Aorta (tissue), 5 donors: Measurements from ENCODE around the gene PIGB. TPM values are rescaled to one million over a fixed set of nuclear protein-coding genes. Genes with fewer than 3 reads are reported as not detected.
"Not testable (repeated sequence)": the region's sequence is repeated elsewhere in the genome, so short reads cannot be mapped to it uniquely, and the experiment has no call there.

Source experiments
- ATAC-seq: fragments of 200-7000 bp; cut with Tn5 transposase; one replicate; pipeline ENCODE4 v1.9.1; 2022; ENCODE audit warnings: moderate library complexity; ENCODE audit not compliant: low FRiP score
- DNase-seq, 2 donors: peaks; one replicate each; pipeline ENCODE4 v3.0.0-alpha.2; 2020
- H3K27ac ChIP-seq, 2 donors: one replicate each; pipeline ENCODE4 v1.5.1; 2013; ENCODE audit warnings: low read length in 2 of 2, mild to moderate bottlenecking in 2 of 2, moderate library complexity in 2 of 2, control low read depth in 1 of 2, inconsistent platforms in 1 of 2, low read depth in 1 of 2
- H3K27me3 ChIP-seq, 2 donors: one replicate each; pipeline ENCODE4 v1.6.1; 2013; ENCODE audit warnings: control low read depth in 1 of 2, low read length in 1 of 2, mild to moderate bottlenecking in 1 of 2, moderate library complexity in 1 of 2; ENCODE audit not compliant: insufficient read depth in 2 of 2, control insufficient read depth in 1 of 2
- H3K36me3 ChIP-seq, 2 donors: one replicate each; pipeline ENCODE4 v1.6.1; 2013; ENCODE audit warnings: control low read depth in 1 of 2, low read length in 1 of 2, mild to moderate bottlenecking in 1 of 2; ENCODE audit not compliant: insufficient read depth in 2 of 2, control insufficient read depth in 1 of 2
- H3K4me1 ChIP-seq, 2 donors: one replicate each; pipeline ENCODE4 v1.6.1; 2013; ENCODE audit warnings: low read length in 2 of 2, control low read depth in 1 of 2, mild to moderate bottlenecking in 1 of 2, moderate library complexity in 1 of 2; ENCODE audit not compliant: insufficient read depth in 2 of 2, control insufficient read depth in 1 of 2
- H3K4me3 ChIP-seq, 2 donors: one replicate each; pipeline ENCODE4 v1.5.1; 2013; ENCODE audit warnings: low read length in 2 of 2, control low read depth in 1 of 2, mild to moderate bottlenecking in 1 of 2
- H3K9me3 ChIP-seq: one replicate; pipeline ENCODE4 v1.6.1; 2013; ENCODE audit warnings: mild to moderate bottlenecking, low read length; ENCODE audit not compliant: control insufficient read depth
- WGBS, 2 donors: extraction: QIAGEN DNeasy Blood & Tissue Kit; methylation state at CpG; one replicate each; pipeline ENCODE4 v1.1.7; 2013; 5-methylcytosine and 5-hydroxymethylcytosine counted together
- intact Hi-C, 2 donors: fragments of 100-400 bp; cut with DNase I; formaldehyde crosslinking; loops; one replicate each; pipeline versions ENCODE4 v1.14.2 to v1.15.0; 2022
- polyA plus RNA-seq, 2 donors: library from polyadenylated mRNA; stranded (reverse); fragments of 200-250 nt; gene quantifications; one replicate each; pipeline ENCODE4 v1.2.3, GENCODE V29; 2013
- total RNA-seq, 2 donors: library from RNA; stranded (reverse); fragmentation: NEBNext Ultra II Directional; extraction: Animal tissue kit (Norgen Biotek cat#: 25700); gene quantifications; one replicate each; pipeline ENCODE4 v1.2.1, GENCODE V29; 2021
- donor health status: healthy with polysubstance abuse.
- donor health status: Bipolar disorder and iron deficiency.
- donor health status: DM: no; HTN: no; CAD: no.
- donor health status: DM: no; HTN: no; CAD: no.
- donor health status: DM: yes; HTN: yes; CAD: no.

Gene PIGB
- total and polyA plus RNA-seq, 4 donors = 4.0 to 27.1 (median 16.4) TPM

- H3K36me3 ChIP-seq = peaks cover 6 to 7% of the 10 kb centered on the region in 2 donors
- H3K4me1 ChIP-seq = no peaks in the 10 kb centered on the region
- H3K4me3 ChIP-seq = no peak overlapping the region
- H3K27me3 ChIP-seq = no peaks in the 10 kb centered on the region
- no peak for DNase-seq
- H3K27ac ChIP-seq = no peak overlapping the region
- intact Hi-C loops = no loop called here
- H3K9me3 ChIP-seq = no peaks in the 10 kb centered on the region
- no peak for ATAC-seq
These were observed 62.6 kb downstream of the PIGB start for GRCh38 chr15:55381595-55381994.

DNA sequence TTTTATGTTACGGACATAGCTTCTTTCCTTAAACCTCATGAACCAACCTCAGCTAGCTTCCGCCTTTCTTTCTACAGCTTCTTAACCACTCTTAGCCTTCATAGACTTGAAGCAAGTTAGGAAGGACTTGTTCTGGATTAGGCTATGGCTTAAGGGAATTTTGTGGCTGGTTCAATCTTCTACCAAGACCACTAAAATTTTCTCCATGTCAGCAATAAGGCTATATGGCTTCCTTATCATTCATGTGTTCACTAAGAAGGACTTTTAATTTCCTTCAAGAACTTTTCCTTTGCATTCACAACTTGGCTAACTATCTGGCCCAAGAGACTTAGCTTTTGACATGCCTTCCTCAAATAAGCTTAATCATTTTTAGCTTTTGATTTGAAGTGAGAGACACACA is 64.7 kb downstream of the PIGB start:
- Histone ChIP-seq H3K4me3 (no peak overlapping the region), H3K4me1 (no peaks in the 10 kb centered on the region), H3K27ac (no peak overlapping the region), H3K27me3 (no peaks in the 10 kb centered on the region), H3K9me3 (no peaks in the 10 kb centered on the region), H3K36me3 (peaks cover 4 to 7% of the 10 kb centered on the region in 2 donors)
- WGBS, 2 donors = 97 to 100% methylated on average over 2 of the region's 2 CpGs
- intact Hi-C loops = no loop called here
- ATAC-seq (no peak), DNase-seq (no peak)

DNA sequence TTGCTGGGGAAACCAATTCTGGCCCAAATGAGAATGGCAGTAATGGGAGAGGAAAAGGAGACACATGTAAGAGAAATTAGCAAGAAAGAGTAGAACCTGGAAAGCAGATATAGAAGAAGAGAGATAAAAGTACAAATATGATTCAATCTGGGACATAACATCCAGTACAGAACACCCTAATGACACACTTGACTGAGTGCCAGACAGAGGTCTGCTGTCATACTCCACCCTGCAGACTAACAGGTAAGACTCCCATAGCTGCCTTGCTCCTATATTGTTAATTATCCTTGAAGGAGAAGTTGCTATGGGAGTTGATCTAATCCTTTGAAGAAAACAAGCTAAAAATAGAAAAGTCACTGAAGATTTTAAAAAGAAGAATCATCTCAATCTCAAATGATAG is 68.0 kb downstream of the PIGB start:
- Histone ChIP-seq H3K27me3 (no peaks in the 10 kb centered on the region), H3K4me1 (no peaks in the 10 kb centered on the region), H3K4me3 (no peak overlapping the region), H3K36me3 (peaks cover 4 to 7% of the 10 kb centered on the region in 2 donors), H3K9me3 (no peaks in the 10 kb centered on the region), H3K27ac (no peak overlapping the region)
- ATAC-seq (no peak), DNase-seq (no peak)
- intact Hi-C loops = no loop called here

GRCh38 chr15:55389264-55389607 is 70.2 kb downstream of the PIGB start:
- no peaks in the 10 kb centered on the region for H3K9me3 ChIP-seq
- H3K4me1 ChIP-seq = no peaks in the 10 kb centered on the region
- H3K36me3 ChIP-seq = no peaks in the 10 kb centered on the region
- no peak overlapping the region for H3K4me3 ChIP-seq
- ATAC-seq (no peak), DNase-seq (no peak)
- H3K27me3 ChIP-seq = no peaks in the 10 kb centered on the region
- no peak overlapping the region for H3K27ac ChIP-seq
- intact Hi-C loops = no loop called here

DNA sequence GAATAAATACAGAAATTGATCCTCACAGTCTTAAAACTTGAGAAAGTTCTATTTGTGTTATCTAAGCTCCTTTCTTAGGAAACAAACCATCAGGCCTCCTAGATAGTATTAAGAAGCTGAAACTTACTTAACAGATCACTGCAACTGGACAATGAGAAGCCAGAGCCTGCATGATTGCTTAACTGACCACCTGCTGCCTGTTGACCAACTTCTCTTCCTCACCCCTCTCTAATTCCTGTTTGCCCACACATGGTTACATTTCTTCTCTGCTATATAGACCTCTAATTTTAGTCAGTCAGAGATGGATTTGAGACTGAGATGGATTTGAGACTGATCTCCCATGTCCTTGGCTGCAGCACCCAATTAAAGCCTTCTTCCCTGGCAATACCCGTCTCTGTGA is 75.7 kb downstream of the PIGB start:
- Histone ChIP-seq H3K4me1 (peaks cover 0 to 3% of the 10 kb centered on the region in 2 donors), H3K9me3 (no peaks in the 10 kb centered on the region), H3K27ac (no peak overlapping the region), H3K4me3 (no peak overlapping the region), H3K27me3 (no peaks in the 10 kb centered on the region), H3K36me3 (no peaks in the 10 kb centered on the region)
- ATAC-seq = no peak
- no peak for DNase-seq
- WGBS, 2 donors = 97 to 100% methylated on average over 1 of the region's 1 CpG
- intact Hi-C loops = no loop called here

- no peak for ATAC-seq
- no peak overlapping the region for H3K27ac ChIP-seq
- peaks cover 0 to 3% of the 10 kb centered on the region in 2 donors for H3K4me1 ChIP-seq
- no peak overlapping the region for H3K4me3 ChIP-seq
- no peaks in the 10 kb centered on the region for H3K36me3 ChIP-seq
- 90 to 95% methylated on average over 5 of the region's 5 CpGs for WGBS, 2 donors
- H3K27me3 ChIP-seq = no peaks in the 10 kb centered on the region
- intact Hi-C loops = no loop called here
- no peaks in the 10 kb centered on the region for H3K9me3 ChIP-seq
- DNase-seq = no peak
These were observed 79.2 kb downstream of the PIGB start for GRCh38 chr15:55398243-55398642.

DNA sequence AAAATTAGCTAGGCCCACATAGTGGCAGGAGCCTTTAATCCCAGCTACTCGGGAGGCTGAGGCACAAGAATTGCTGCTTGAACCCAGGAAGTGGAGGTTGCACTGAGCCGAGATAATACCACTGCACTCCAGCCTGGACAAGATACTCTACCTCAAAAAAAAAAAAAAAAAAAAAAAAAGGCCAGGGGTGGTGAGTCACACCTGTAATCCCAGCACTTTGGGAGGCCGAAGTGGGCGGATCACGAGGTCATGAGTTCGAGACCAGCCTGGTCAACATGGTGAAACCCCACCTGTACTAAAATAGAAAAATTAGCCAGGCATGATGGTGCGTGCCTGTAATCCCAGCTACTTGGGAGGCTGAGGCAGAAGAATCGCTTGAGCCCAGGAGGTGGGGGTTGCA is 81.0 kb downstream of the PIGB start:
- 83 to 97% methylated on average over 8 of the region's 8 CpGs for WGBS, 2 donors

GRCh38 chr15:55401786-55402246 is 82.8 kb downstream of the PIGB start:
- H3K9me3 ChIP-seq = no peaks in the 10 kb centered on the region
- ATAC-seq (no peak), DNase-seq (no peak)
- H3K4me3 ChIP-seq = no peak overlapping the region
- no peak overlapping the region for H3K27ac ChIP-seq
- intact Hi-C loops = loop anchor here in 1 of 2 donors (10.0 kb wide), 2 partner anchors 57 to 187 kb away; no protein-coding TSS in a partner anchor
- no peaks in the 10 kb centered on the region for H3K36me3 ChIP-seq
- H3K27me3 ChIP-seq = no peaks in the 10 kb centered on the region
- WGBS, 2 donors = 95 to 96% methylated on average over 1 of the region's 1 CpG
- peaks cover 0 to 3% of the 10 kb centered on the region in 2 donors for H3K4me1 ChIP-seq

More for the DNA sequence above, 81.0 kb downstream of the PIGB start:
- intact Hi-C loops = loop anchor here in 1 of 2 donors (10.0 kb wide), 2 partner anchors 55 to 185 kb away; no protein-coding TSS in a partner anchor
- DNase-seq, H3K4me1 ChIP-seq, H3K27me3 ChIP-seq, H3K4me3 ChIP-seq, H3K36me3 ChIP-seq, H3K27ac ChIP-seq, ATAC-seq, H3K9me3 ChIP-seq: not testable (repeated sequence)

GRCh38 chr15:55402707-55403106 is 83.7 kb downstream of the PIGB start:
- intact Hi-C loops = loop anchor here in 1 of 2 donors (10.0 kb wide), 2 partner anchors 58 to 188 kb away; no protein-coding TSS in a partner anchor
- H3K36me3 ChIP-seq = no peaks in the 10 kb centered on the region
- no peak overlapping the region for H3K4me3 ChIP-seq
- H3K9me3 ChIP-seq = no peaks in the 10 kb centered on the region
- ATAC-seq = no peak
- DNase-seq = no peak
- peaks cover 0 to 3% of the 10 kb centered on the region in 2 donors for H3K4me1 ChIP-seq
- no peaks in the 10 kb centered on the region for H3K27me3 ChIP-seq
- no peak overlapping the region for H3K27ac ChIP-seq
